ENCODE data around the gene MS4A3.
A peak's percentile ranks its signal among the peaks of the same experiment; 100 is the strongest.
"Not testable (repeated sequence)": the region's sequence is repeated elsewhere in the genome, so short reads cannot be mapped to it uniquely, and the experiment has no call there.

Gene MS4A3

GRCh38 chr11:60108631-60109030 is 52.2 kb downstream of the MS4A3 start:
- not testable (repeated sequence) for H3K27me3 ChIP-seq (replicated peaks in 2 of 5; ENCODE audit: control insufficient read depth in 4 of 5, insufficient read depth in 5 of 5, low read length in 4 of 5)

DNA sequence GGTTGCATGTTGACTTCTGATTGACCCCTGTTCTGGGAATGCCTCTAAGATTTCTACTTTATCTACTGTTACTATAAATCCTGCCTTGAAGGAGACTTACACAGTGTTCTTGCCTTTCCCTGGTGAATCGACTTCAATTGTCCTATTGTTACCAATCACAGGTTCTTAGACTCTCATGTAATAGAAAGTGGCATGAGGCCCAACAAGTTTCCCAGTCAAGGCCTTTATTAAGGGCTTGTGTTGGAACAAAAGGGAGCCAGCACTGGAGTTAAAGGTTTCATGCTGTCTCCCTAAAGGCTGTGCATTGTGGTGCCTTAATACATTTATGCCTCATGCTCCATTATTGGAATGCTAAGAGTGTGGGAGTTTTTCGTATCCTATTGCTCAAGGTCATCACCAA is 55.3 kb downstream of the MS4A3 start:
- no peak for DNase-seq
- Histone ChIP-seq H3K27ac (ENCODE audit: insufficient read depth in 1 of 2, low read depth in 1 of 2, low read length in 2 of 2, poor library complexity in 1 of 2, severe bottlenecking in 2 of 2) (no peak overlapping the region), H3K27me3 (replicated peaks in 2 of 5; ENCODE audit: control insufficient read depth in 4 of 5, insufficient read depth in 5 of 5, low read length in 4 of 5) (no peaks in the 10 kb centered on the region), H3K4me1 (ENCODE audit: control extremely low read depth in 1 of 4, control insufficient read depth in 4 of 4, insufficient read depth in 4 of 4, low read length in 3 of 4) (no peaks in the 10 kb centered on the region), H3K4me3 (ENCODE audit: control insufficient read depth in 1 of 7, extremely low read depth in 1 of 7, insufficient read depth in 4 of 7, low read depth in 2 of 7, low read length in 6 of 7) (no peak overlapping the region), H3K9me3 (ENCODE audit: control extremely low read depth in 1 of 5, control insufficient read depth in 4 of 5, insufficient read depth in 2 of 5, low read depth in 1 of 5, low read length in 4 of 5) (no peaks in the 10 kb centered on the region), H3K36me3 (ENCODE audit: control insufficient read depth in 4 of 4, insufficient read depth in 4 of 4, low read length in 3 of 4) (no peaks in the 10 kb centered on the region)
- 92% methylated on average over 2 of the region's 2 CpGs for WGBS (ENCODE audit: insufficient coverage)
- POLR2A ChIA-PET = no interaction called here
- CTCF ChIA-PET = no interaction called here

More at GRCh38 chr11:60108631-60109030, 52.2 kb downstream of the MS4A3 start:
- CTCF ChIA-PET; H3K27ac ChIP-seq (ENCODE audit: insufficient read depth in 1 of 2, low read depth in 1 of 2, low read length in 2 of 2, poor library complexity in 1 of 2, severe bottlenecking in 2 of 2); H3K4me1 ChIP-seq (ENCODE audit: control extremely low read depth in 1 of 4, control insufficient read depth in 4 of 4, insufficient read depth in 4 of 4, low read length in 3 of 4); H3K9me3 ChIP-seq (ENCODE audit: control extremely low read depth in 1 of 5, control insufficient read depth in 4 of 5, insufficient read depth in 2 of 5, low read depth in 1 of 5, low read length in 4 of 5); POLR2A ChIA-PET; H3K4me3 ChIP-seq (ENCODE audit: control insufficient read depth in 1 of 7, extremely low read depth in 1 of 7, insufficient read depth in 4 of 7, low read depth in 2 of 7, low read length in 6 of 7); DNase-seq; H3K36me3 ChIP-seq (ENCODE audit: control insufficient read depth in 4 of 4, insufficient read depth in 4 of 4, low read length in 3 of 4): not testable (repeated sequence)
- WGBS (ENCODE audit: insufficient coverage) = 94% methylated on average over 2 of the region's 5 CpGs

DNA sequence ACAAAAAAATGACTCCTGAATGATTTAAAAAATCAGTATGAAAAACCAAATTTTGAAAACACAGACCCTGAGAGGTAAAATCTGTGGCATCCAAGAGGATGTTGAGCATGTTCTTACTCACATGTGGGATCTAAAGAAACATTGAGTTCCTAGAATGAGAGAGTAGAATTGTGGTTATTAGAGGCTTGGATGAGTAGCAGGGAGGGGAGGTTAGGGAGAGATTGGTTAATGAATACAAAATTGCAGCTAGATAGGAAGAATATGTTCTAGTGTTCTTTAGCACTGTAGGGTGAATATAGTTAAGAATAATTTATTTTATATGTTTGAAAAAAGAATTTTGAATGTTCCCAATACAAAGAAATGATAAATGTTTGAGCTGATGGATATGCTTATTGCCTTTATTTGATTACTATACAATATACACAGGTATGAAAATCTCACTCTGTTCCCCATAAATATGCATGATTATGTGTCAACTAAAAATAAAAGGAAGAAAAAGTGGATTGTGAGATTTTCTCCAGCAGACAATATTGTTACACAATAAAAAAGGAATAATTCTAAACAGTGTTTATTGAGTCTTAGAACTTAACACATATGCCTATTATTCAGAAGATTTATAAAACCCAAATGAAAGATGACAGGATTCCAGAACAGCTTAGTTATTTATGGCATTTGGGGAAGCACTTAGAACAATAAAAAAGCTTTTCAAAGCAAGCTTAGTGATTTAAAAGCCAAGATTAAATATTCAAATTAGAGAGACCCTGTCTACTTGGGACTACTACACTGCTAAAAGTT is 60.7 kb downstream of the MS4A3 start:
- Histone ChIP-seq H3K36me3 (ENCODE audit: control insufficient read depth in 4 of 4, insufficient read depth in 4 of 4, low read length in 3 of 4) (no peaks in the 10 kb centered on the region), H3K9me3 (ENCODE audit: control extremely low read depth in 1 of 5, control insufficient read depth in 4 of 5, insufficient read depth in 2 of 5, low read depth in 1 of 5, low read length in 4 of 5) (peaks cover 0 to 3% (median 0%) of the 10 kb centered on the region in 5 experiments), H3K27ac (ENCODE audit: insufficient read depth in 1 of 2, low read depth in 1 of 2, low read length in 2 of 2, poor library complexity in 1 of 2, severe bottlenecking in 2 of 2) (no peak overlapping the region), H3K27me3 (replicated peaks in 2 of 5; ENCODE audit: control insufficient read depth in 4 of 5, insufficient read depth in 5 of 5, low read length in 4 of 5) (no peaks in the 10 kb centered on the region), H3K4me3 (ENCODE audit: control insufficient read depth in 1 of 7, extremely low read depth in 1 of 7, insufficient read depth in 4 of 7, low read depth in 2 of 7, low read length in 6 of 7) (no peak overlapping the region), H3K4me1 (ENCODE audit: control extremely low read depth in 1 of 4, control insufficient read depth in 4 of 4, insufficient read depth in 4 of 4, low read length in 3 of 4) (no peaks in the 10 kb centered on the region)
- POLR2A ChIA-PET = no interaction called here
- CTCF ChIA-PET = interaction anchor here (1.1 kb wide), 1 partner anchor 156 kb away, joined by 3 read pairs; no protein-coding TSS in a partner anchor
- no peak for DNase-seq

- peaks cover 0 to 3% (median 0%) of the 10 kb centered on the region in 5 experiments for H3K9me3 ChIP-seq (ENCODE audit: control extremely low read depth in 1 of 5, control insufficient read depth in 4 of 5, insufficient read depth in 2 of 5, low read depth in 1 of 5, low read length in 4 of 5)
- ChIA-PET POLR2A (no interaction called here), CTCF (interaction anchor here (1.4 kb wide), 1 partner anchor 133 kb away, joined by 5 read pairs; no protein-coding TSS in a partner anchor)
- DNase-seq = no peak
- H3K4me1 ChIP-seq (ENCODE audit: control extremely low read depth in 1 of 4, control insufficient read depth in 4 of 4, insufficient read depth in 4 of 4, low read length in 3 of 4) = peaks cover 0 to under 1% (median under 1%) of the 10 kb centered on the region in 4 experiments
- WGBS (ENCODE audit: insufficient coverage) = no CpG with 5 or more reads among the region's 2 CpGs
- H3K36me3 ChIP-seq (ENCODE audit: control insufficient read depth in 4 of 4, insufficient read depth in 4 of 4, low read length in 3 of 4) = no peaks in the 10 kb centered on the region
- H3K4me3 ChIP-seq (ENCODE audit: control insufficient read depth in 1 of 7, extremely low read depth in 1 of 7, insufficient read depth in 4 of 7, low read depth in 2 of 7, low read length in 6 of 7) = no peak overlapping the region
- H3K27me3 ChIP-seq (replicated peaks in 2 of 5; ENCODE audit: control insufficient read depth in 4 of 5, insufficient read depth in 5 of 5, low read length in 4 of 5) = no peaks in the 10 kb centered on the region
- no peak overlapping the region for H3K27ac ChIP-seq (ENCODE audit: insufficient read depth in 1 of 2, low read depth in 1 of 2, low read length in 2 of 2, poor library complexity in 1 of 2, severe bottlenecking in 2 of 2)
Measured at GRCh38 chr11:60118338-60118737, 61.9 kb downstream of the MS4A3 start.

DNA sequence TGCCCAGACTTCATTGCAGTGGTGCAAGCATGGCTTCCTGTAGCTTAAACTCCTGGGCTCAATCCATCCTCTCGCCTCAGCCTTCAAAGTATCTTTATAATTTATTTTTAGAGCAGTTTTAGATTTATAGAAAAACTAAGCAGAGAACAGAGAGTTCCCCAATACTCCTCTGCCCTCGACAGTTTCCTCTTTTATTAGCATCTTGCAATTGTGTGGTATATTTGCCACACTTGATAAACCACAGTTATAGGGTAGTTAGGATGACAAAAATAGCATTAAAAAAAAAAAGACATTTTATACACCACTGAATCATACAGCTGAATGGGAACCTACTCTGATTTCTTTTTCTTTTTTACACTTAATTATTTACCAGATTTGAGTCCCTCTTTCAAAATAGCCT is 63.2 kb downstream of the MS4A3 start:
- POLR2A ChIA-PET = no interaction called here
- WGBS (ENCODE audit: insufficient coverage) = no CpG with 5 or more reads among the region's 2 CpGs
- no peaks in the 10 kb centered on the region for H3K36me3 ChIP-seq (ENCODE audit: control insufficient read depth in 4 of 4, insufficient read depth in 4 of 4, low read length in 3 of 4)

More for the DNA sequence above, 63.2 kb downstream of the MS4A3 start:
- Histone ChIP-seq H3K4me1 (ENCODE audit: control extremely low read depth in 1 of 4, control insufficient read depth in 4 of 4, insufficient read depth in 4 of 4, low read length in 3 of 4) (peaks cover 0 to 13% (median 5%) of the 10 kb centered on the region in 4 experiments), H3K27me3 (replicated peaks in 2 of 5; ENCODE audit: control insufficient read depth in 4 of 5, insufficient read depth in 5 of 5, low read length in 4 of 5) (no peaks in the 10 kb centered on the region), H3K27ac (ENCODE audit: insufficient read depth in 1 of 2, low read depth in 1 of 2, low read length in 2 of 2, poor library complexity in 1 of 2, severe bottlenecking in 2 of 2) (no peak overlapping the region), H3K9me3 (ENCODE audit: control extremely low read depth in 1 of 5, control insufficient read depth in 4 of 5, insufficient read depth in 2 of 5, low read depth in 1 of 5, low read length in 4 of 5) (peaks cover 0 to 3% (median 0%) of the 10 kb centered on the region in 5 experiments), H3K4me3 (ENCODE audit: control insufficient read depth in 1 of 7, extremely low read depth in 1 of 7, insufficient read depth in 4 of 7, low read depth in 2 of 7, low read length in 6 of 7) (no peak overlapping the region)
- DNase-seq = peak in 2 of 3 donors; percentile 57 to 70
- CTCF ChIA-PET = interaction anchor here (1.4 kb wide), 1 partner anchor 131 kb away, joined by 5 read pairs; no protein-coding TSS in a partner anchor
